K562 (cell line): ENCODE measurements around the gene CROCC2. TPM values are rescaled to one million over a fixed set of nuclear protein-coding genes. Genes with fewer than 3 reads are reported as not detected.

ENCODE experiments used
- ATAC-seq: fragments of 200-7000 bp; cut with Tn5 transposase; 3 replicates; pipeline ENCODE4 v1.9.1; 2020; ENCODE audit warnings: moderate library complexity
- BruUV-seq: library from RNA; stranded (reverse); fragments of 400-500 nt; replicated peaks from 2 replicates; lab custom pipeline; 2021; lab: Mats Ljungman, UMichigan
- CTCF ChIA-PET: fragments of 300-600 bp; formaldehyde crosslinking; extraction: SDS; loops from one replicate; lab custom pipeline; 2021; ENCODE audit warnings: low intra/inter-chr PET ratio; lab: Yijun Ruan, JAX
- POLR2A ChIA-PET: fragments of 300-600, 350-650 bp; sonication (Branson Sonifier 250); formaldehyde crosslinking; extraction: SDS; loops from one replicate; lab custom pipeline; 2021; ENCODE audit warnings: antibody characterized with exemption, inconsistent platforms; lab: Yijun Ruan, JAX
- DNase-seq, 4 experiments: peaks; one replicate each; pipeline versions ENCODE4 v3.0.0 to v3.0.0-alpha.2; 2011 to 2018; ENCODE audit warnings: low spot score in 3 of 4, mixed read lengths in 3 of 4; ENCODE audit errors: extremely low read depth in 1 of 4
- FAIRE-seq: peaks from 2 replicates; lab custom pipeline; 2011; peaks lifted over from hg19 to GRCh38; lab: Jason Lieb, UNC
- H2AFZ ChIP-seq: 2 replicates; pipeline ENCODE4 v1.6.0; 2011; ENCODE audit warnings: low read depth, low read length, control low read depth, inconsistent platforms
- H3K27ac ChIP-seq: fragments of 200-600 bp; 3 replicates; pipeline ENCODE4 v1.8.0; 2011; ENCODE audit warnings: low read depth, mild to moderate bottlenecking, control low read depth, inconsistent platforms, low read length, moderate library complexity, mixed read lengths; ENCODE audit errors: extremely low read depth
- H3K27me3 ChIP-seq, 2 experiments: fragments of 300-600 bp in 1 of 2; 2 replicates in 1 of 2; 3 replicates in 1 of 2; pipeline versions ENCODE4 v1.6.0 to v1.8.0; 2011; ENCODE audit warnings: inconsistent platforms in 2 of 2, low read length in 2 of 2, mild to moderate bottlenecking in 1 of 2, mixed read lengths in 1 of 2, moderate library complexity in 1 of 2; ENCODE audit not compliant: control insufficient read depth in 2 of 2, insufficient read depth in 2 of 2
- H3K36me3 ChIP-seq: fragments of 300-600 bp; 3 replicates; pipeline ENCODE4 v1.8.0; 2011; ENCODE audit warnings: mild to moderate bottlenecking, low read length, inconsistent platforms; ENCODE audit not compliant: control insufficient read depth, insufficient read depth
- H3K4me1 ChIP-seq, 2 experiments: fragments of 200-600 bp in 1 of 2; replicated peaks in 1 of 2; 2 replicates in 1 of 2; 3 replicates in 1 of 2; pipeline versions ENCODE4 v1.5.1 to v1.8.0; 2011; ENCODE audit warnings: inconsistent platforms in 2 of 2, low read length in 2 of 2, mild to moderate bottlenecking in 1 of 2, mixed read lengths in 1 of 2, moderate library complexity in 1 of 2; ENCODE audit not compliant: control insufficient read depth in 2 of 2, insufficient read depth in 2 of 2
- H3K4me2 ChIP-seq: 2 replicates; pipeline ENCODE4 v1.6.1; 2011; ENCODE audit warnings: low read length, control low read depth, inconsistent platforms, mixed read lengths; ENCODE audit not compliant: insufficient read depth
- H3K4me3 ChIP-seq: fragments of 200-600 bp; sonication (generic), shearing (Covaris generic); 2 replicates; pipeline ENCODE4 v1.5.1; 2016; ENCODE audit warnings: control low read depth, inconsistent platforms
- H3K79me2 ChIP-seq: fragments of 200-600 bp; 3 replicates; pipeline ENCODE4 v1.8.0; 2011; ENCODE audit warnings: low read length, inconsistent platforms; ENCODE audit not compliant: control insufficient read depth, insufficient read depth
- H3K9ac ChIP-seq, 2 experiments: 2 replicates each; pipeline versions ENCODE4 v1.6.0 to v1.6.1; 2011; ENCODE audit warnings: low read depth in 2 of 2, low read length in 2 of 2, control low read depth in 1 of 2, inconsistent platforms in 1 of 2, mild to moderate bottlenecking in 1 of 2, mixed read lengths in 1 of 2; ENCODE audit not compliant: insufficient read depth in 1 of 2
- H3K9me1 ChIP-seq: one replicate; pipeline ENCODE4 v1.6.0; 2011; ENCODE audit warnings: inconsistent platforms, mild to moderate bottlenecking, low read length, moderate library complexity; ENCODE audit not compliant: control insufficient read depth, insufficient read depth
- H3K9me3 ChIP-seq: replicated peaks from 2 replicates; pipeline ENCODE4 v1.5.1; 2011; ENCODE audit warnings: low read depth, low read length, inconsistent platforms; ENCODE audit not compliant: control insufficient read depth, insufficient read depth
- H4K20me1 ChIP-seq: replicated peaks from 2 replicates; pipeline ENCODE4 v1.6.1; 2011; ENCODE audit warnings: low read length, inconsistent platforms, mixed read lengths; ENCODE audit not compliant: control insufficient read depth, insufficient read depth
- FUS ChIP-seq: fragments of 200-400 bp; formaldehyde crosslinking; optimal IDR thresholded peaks from 2 replicates; pipeline ENCODE3; 2017; ENCODE audit warnings: low read depth, low read length
- ZNF134 ChIP-seq: fragments of 250-450 bp; sonication (Bioruptor Pico); conservative IDR thresholded peaks from 2 replicates; pipeline ENCODE4 v1.4.0; 2020
- ZNF354B ChIP-seq: fragments of 250-450 bp; sonication (Bioruptor Pico); IDR thresholded peaks from 2 replicates; pipeline ENCODE4 v1.4.0; 2020
- ZNF407 ChIP-seq: fragments of 450-650 bp; IDR thresholded peaks from 2 replicates; pipeline ENCODE4 v1.6.1; 2016; ENCODE audit warnings: low read depth
- ZNF507 ChIP-seq: conservative IDR thresholded peaks from 2 replicates; pipeline ENCODE4 v1.6.1; 2017; ENCODE audit warnings: missing genetic modification characterization, missing compliant biosample characterization
- WGBS: fragments of 100-300 bp; shearing (Covaris generic); methylation state at CpG from one replicate; pipeline ENCODE4 v1.1.6; 2016; ENCODE audit warnings: low coverage, mixed read lengths; ENCODE audit not compliant: insufficient coverage; ENCODE audit errors: missing lambda C conversion rate; 5-methylcytosine and 5-hydroxymethylcytosine counted together
- in situ Hi-C: fragments of 300-500 bp; cut with MboI; formaldehyde crosslinking; loops from 4 replicates; pipeline ENCODE4 v1.15.0; 2018; ENCODE audit warnings: inconsistent platforms, mixed read lengths
- intact Hi-C: fragments of 100-400 bp; cut with micrococcal nuclease; formaldehyde crosslinking; loops from 2 replicates; pipeline ENCODE4 v1.14.2; 2022
- polyA plus RNA-seq, 8 experiments: library from polyadenylated mRNA; depleted of rRNA in 4 of 8; stranded (reverse) in 5 of 8; unstranded in 3 of 8; fragments of >200 nt; fragmentation: Nextera tagmentation in 2 of 8; fragmentation: Illumina TruSeq in 1 of 8; extraction: Ambion mirVana in 2 of 8; extraction: Trizol in 1 of 8; gene quantifications; 2 replicates each; pipeline versions ENCODE4 v1.2.1 to v1.2.3, GENCODE V29; 2011 to 2014; ENCODE audit warnings: inconsistent platforms in 1 of 8, missing spikeins in 1 of 8
- total RNA-seq, 7 experiments: library from RNA; depleted of rRNA in 6 of 7; stranded (reverse); fragments of >200 nt in 6 of 7; fragmentation: Illumina TruSeq in 2 of 7; extraction: Trizol in 2 of 7; gene quantifications; 2 replicates each; pipeline versions ENCODE4 v1.2.1 to v1.2.3, GENCODE V29; 2011 to 2021; ENCODE audit warnings: low replicate concordance in 1 of 7

CROCC2 gene
- total and polyA plus RNA-seq, 9 of the 15 experiments (the other 6 are each of a cell fraction or from before 2014, with no cell fraction given), result not detected

- H3K4me2 ChIP-seq, result no peak overlapping the region
- intact Hi-C loops (no loop called here), in situ Hi-C loops (no loop called here)
- H3K4me1 ChIP-seq, result peaks cover 0 to 6% of the 10 kb centered on the region in 2 experiments; a peak in 2 of 5 replicates
- ATAC-seq (no peak), DNase-seq (no peak), FAIRE-seq (no peak)
- H3K79me2 ChIP-seq, result no peaks in the 10 kb centered on the region
- H3K9me1 ChIP-seq, result no peaks in the 10 kb centered on the region
- H2AFZ ChIP-seq, result no peak overlapping the region
- BruUV-seq, result no TSS peak
- H3K9me3 ChIP-seq, result no peaks in the 10 kb centered on the region
- POLR2A ChIA-PET, result no interaction called here
- H4K20me1 ChIP-seq, result no peaks in the 10 kb centered on the region; the same call in none of the 2 replicates
- H3K9ac ChIP-seq, result no peak overlapping the region
- CTCF ChIA-PET, result no interaction called here
- peak; percentile 68; the same call in 1 of the 2 replicates for TF ChIP-seq ZNF354B (CRISPR knock-in tag)
- no peak for TF ChIP-seq FUS
- TF ChIP-seq ZNF407, result no peak
- peak; percentile 97 for TF ChIP-seq ZNF507 (tag)
- no peak for TF ChIP-seq ZNF134
- no peaks in the 10 kb centered on the region for H3K36me3 ChIP-seq
- H3K4me3 ChIP-seq, result no peak overlapping the region
- 0% methylated on average over 1 of the region's 1 CpG for WGBS
- no peak overlapping the region for H3K27ac ChIP-seq
- H3K27me3 ChIP-seq, result peaks cover 0 to 21% of the 10 kb centered on the region in 2 experiments; a peak in 2 of 5 replicates
These were observed 97.9 kb downstream of the CROCC2 start for GRCh38 chr2:241003830-241004564.
